GM12865 (cell line): ENCODE measurements around the gene CACNA1S.

Source experiments
- DNase-seq: peaks from one replicate; pipeline ENCODE4 v3.0.0; 2010; ENCODE audit warnings: low read depth
- H3K4me3 ChIP-seq: 2 replicates; pipeline ENCODE4 v1.5.1; 2011; ENCODE audit warnings: mild to moderate bottlenecking, low read depth, low read length, control low read depth
- CTCF ChIP-seq: IDR thresholded peaks from 2 replicates; pipeline ENCODE4 v1.5.1; 2011; ENCODE audit warnings: low read length, control low read depth, low read depth, inconsistent platforms; ENCODE audit not compliant: insufficient read depth; ENCODE audit errors: missing control alignments

CACNA1S gene

GRCh38 chr1:201140235-201140940 lies 28.2 kb upstream of the CACNA1S start:
- no peak overlapping the region for H3K4me3 ChIP-seq
- no peak for TF ChIP-seq CTCF
- DNase-seq: no peak

- H3K4me3 ChIP-seq: no peak overlapping the region
- DNase-seq: no peak
- no peak for TF ChIP-seq CTCF
Measured at GRCh38 chr1:201139756-201140155, 27.5 kb upstream of the CACNA1S start.

GRCh38 chr1:201139306-201139705 lies 27.1 kb upstream of the CACNA1S start:
- DNase-seq: no peak
- TF ChIP-seq CTCF: no peak
- no peak overlapping the region for H3K4me3 ChIP-seq

GRCh38 chr1:201138311-201138840 lies 26.1 kb upstream of the CACNA1S start:
- DNase-seq: no peak
- TF ChIP-seq CTCF: no peak
- H3K4me3 ChIP-seq: no peak overlapping the region

- TF ChIP-seq CTCF: no peak
- H3K4me3 ChIP-seq: no peak overlapping the region
Measured at GRCh38 chr1:201137579-201138310, 25.5 kb upstream of the CACNA1S start.

GRCh38 chr1:201137024-201137392 lies 24.8 kb upstream of the CACNA1S start:
- no peak for TF ChIP-seq CTCF
- H3K4me3 ChIP-seq: no peak overlapping the region

More at GRCh38 chr1:201137579-201138310, 25.5 kb upstream of the CACNA1S start:
- DNase-seq: no peak

More at GRCh38 chr1:201137024-201137392, 24.8 kb upstream of the CACNA1S start:
- DNase-seq: no peak
